GM21786 (cell line): ENCODE results near the gene SYTL2.
"Not testable (repeated sequence)": the region's sequence is repeated elsewhere in the genome, so short reads cannot be mapped to it uniquely, and the experiment has no call there.

Experiments
- ATAC-seq: cut with Tn5 transposase; IDR thresholded peaks from one replicate; pipeline ENCODE4 v1.9.1; 2021; ENCODE audit not compliant: unreplicated experiment

SYTL2 gene

GRCh38 chr11:85695546-85695945, 115.4 kb downstream of the SYTL2 start:
- ATAC-seq = no peak

- ATAC-seq = no peak
Measured at GRCh38 chr11:85694385-85694980, 116.5 kb downstream of the SYTL2 start.

- ATAC-seq = no peak
Measured at GRCh38 chr11:85685820-85686459, 125.0 kb downstream of the SYTL2 start, which contains the start of gene CCDC89. Gene CCDC89, minus strand, starts transcription at chr11:85686195. Its CDS starts 65 bp downstream, at chr11:85686130.

GRCh38 chr11:85685125-85685819, 125.7 kb downstream of the SYTL2 start:
- no peak for ATAC-seq

- peak; percentile 69 for ATAC-seq
Measured at GRCh38 chr11:85682330-85683305, 128.3 kb downstream of the SYTL2 start.

GRCh38 chr11:85680897-85681296, 130.0 kb downstream of the SYTL2 start:
- ATAC-seq = no peak

- no peak for ATAC-seq
Measured at GRCh38 chr11:85679576-85679975, 131.4 kb downstream of the SYTL2 start.

- no peak for ATAC-seq
Measured at GRCh38 chr11:85673393-85673792, 137.5 kb downstream of the SYTL2 start.

GRCh38 chr11:85672105-85672902, 138.6 kb downstream of the SYTL2 start:
- ATAC-seq = no peak

- not testable (repeated sequence) for ATAC-seq
Measured at GRCh38 chr11:85670949-85671663, 139.8 kb downstream of the SYTL2 start.

GRCh38 chr11:85668157-85668556, 142.8 kb downstream of the SYTL2 start:
- ATAC-seq = no peak

- no peak for ATAC-seq
Measured at GRCh38 chr11:85666687-85667086, 144.3 kb downstream of the SYTL2 start.

- no peak for ATAC-seq
Measured at GRCh38 chr11:85665733-85666132, 145.2 kb downstream of the SYTL2 start.

GRCh38 chr11:85664615-85665481, 146.1 kb downstream of the SYTL2 start, which contains the start of gene CREBZF:
Gene CREBZF, minus strand, starts transcription at chr11:85665129. Its CDS starts 254 bp downstream, at chr11:85664875.
- peak; percentile 89 for ATAC-seq

GRCh38 chr11:85663753-85664614, 147.0 kb downstream of the SYTL2 start:
- ATAC-seq = peak; percentile 61

GRCh38 chr11:85663080-85663752, 147.7 kb downstream of the SYTL2 start:
- ATAC-seq = no peak
